ENCODE measurements around the gene AFAP1L2.
"Not testable (repeated sequence)": the region's sequence is repeated elsewhere in the genome, so short reads cannot be mapped to it uniquely, and the experiment has no call there.

Gene AFAP1L2

DNA sequence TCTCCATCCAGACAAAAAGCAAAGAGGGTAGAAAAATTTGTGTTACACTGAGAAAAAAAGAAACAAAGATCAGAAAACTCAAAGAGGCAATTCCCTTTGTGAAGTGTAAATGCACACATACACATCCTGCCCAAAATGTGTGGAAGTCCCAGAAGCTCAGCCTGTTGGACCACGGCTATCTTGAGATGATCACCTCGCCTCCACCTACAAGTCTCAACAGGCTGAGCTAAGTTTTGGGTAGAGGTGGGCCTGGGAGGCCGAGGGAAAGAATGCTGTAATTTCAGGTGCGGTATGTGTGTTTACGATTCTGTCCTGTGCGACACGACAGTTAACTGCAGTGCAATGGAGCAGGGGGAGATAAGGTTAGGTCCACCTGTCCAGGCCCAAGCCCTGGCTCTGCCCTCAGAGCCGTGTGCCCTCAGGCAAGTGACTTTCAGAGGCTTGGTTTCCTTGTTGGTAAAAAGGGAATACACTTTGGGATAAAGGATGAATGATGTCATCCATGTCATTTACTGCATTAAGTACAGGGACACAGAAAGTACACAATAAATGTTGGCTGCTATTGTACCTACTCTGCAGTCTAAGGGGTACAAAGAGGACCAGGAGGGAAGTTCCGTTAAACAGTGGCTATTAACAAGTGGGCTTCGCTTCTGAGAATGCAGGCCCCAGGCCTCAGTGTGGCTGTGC, 67.3 kb downstream of the AFAP1L2 start:
- no peak for DNase-seq (ENCODE audit: low spot score)

DNA sequence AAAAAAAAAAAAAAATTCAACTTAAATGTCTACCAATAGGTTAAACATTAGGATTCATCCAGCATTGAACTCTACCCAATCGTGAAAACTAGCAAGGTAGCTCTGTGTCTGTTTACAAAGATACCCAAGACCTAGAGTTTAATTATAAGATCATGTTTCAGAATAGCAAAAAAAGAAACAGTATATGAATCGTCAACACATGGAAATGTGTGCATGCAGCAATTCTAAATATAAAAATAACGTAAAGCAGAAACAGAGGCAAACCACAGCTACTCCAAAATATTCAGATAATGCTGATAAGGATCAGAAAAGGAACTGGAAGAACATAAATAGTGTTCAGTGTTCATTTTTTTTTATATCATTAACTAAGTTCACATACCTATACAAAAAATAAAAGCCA, 68.7 kb downstream of the AFAP1L2 start:
- no peak for DNase-seq (ENCODE audit: low spot score)

DNA sequence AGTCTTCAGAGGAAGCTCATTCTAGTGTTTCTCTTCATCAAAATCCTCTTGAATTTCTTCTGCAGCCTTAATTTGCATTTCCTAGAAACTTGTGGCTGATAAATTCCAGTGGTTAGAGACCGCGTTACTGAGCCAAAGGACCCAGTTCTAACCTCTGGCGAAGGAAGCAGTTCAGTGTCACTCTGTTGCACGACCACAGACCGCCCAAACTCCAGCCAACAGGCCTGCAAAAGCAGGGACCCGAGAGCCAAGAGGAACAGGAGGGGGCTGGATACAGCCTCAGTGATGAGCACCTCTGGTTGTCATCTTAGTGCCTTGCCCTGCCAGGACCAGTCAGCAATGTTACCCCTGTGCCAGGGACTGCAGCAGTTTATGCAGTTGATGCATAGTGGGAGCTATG, 70.0 kb downstream of the AFAP1L2 start:
- DNase-seq (ENCODE audit: low spot score) = no peak

DNA sequence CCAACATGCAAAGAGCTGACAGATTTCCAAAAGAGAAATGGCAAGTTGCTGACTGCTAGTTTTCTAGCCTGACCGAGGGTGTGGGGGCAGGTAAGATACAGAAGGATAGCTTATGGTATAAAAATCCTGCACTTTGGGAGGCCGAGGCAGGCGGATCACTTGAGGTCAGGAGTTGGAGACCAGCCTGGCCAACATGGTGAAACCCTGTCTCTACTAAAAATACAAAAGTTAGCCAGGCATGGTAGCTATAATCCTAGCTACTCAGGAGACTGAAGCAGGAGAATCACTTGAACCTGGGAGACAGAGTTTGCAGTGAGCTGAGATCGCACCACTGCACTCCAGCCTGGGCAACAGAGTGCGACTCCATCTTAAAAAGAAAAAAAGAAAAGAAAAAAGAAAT, 70.9 kb downstream of the AFAP1L2 start:
- DNase-seq (ENCODE audit: low spot score) = not testable (repeated sequence)

DNA sequence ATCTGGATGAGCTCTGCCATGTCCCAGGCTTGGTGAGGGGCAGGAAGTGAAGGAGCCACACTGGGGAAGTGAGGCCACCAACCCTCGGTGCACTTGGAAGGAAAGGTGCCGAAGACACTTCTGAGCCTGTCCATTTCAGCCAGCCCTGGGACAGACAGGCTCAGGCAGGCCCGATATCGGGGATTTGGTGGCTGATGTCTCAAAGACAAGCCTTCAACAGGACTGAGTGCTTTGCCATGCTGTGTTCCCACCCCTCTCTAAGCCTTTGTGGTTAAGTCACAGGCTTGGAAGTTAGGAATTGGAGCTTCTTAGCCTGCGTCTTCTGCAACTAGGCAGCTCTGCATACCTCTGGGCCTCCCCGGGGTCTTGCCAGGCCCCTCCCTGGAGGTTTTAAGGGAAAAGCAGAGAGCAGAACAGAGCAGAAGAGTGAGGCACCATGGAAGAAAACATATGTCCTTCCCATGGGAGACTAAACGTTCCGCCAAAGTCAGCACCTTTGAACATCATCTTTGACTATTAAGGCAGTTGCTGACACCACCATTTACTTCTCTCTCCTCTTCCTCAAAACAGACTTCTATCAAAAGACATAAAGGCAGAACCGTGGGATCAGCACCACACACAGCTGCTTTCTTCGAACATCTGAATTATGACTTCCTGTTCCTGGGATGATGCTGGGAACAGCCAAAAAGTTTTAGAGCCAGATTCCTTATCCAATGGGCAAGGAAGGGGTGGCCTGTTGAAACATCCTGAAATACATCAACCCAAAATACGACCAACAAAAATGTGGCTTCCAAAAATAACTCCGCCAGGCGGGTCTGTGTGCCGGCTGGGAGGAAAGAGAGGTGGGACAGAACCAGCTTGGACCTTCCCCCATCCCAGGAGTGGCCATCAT, 71.8 kb downstream of the AFAP1L2 start:
- DNase-seq (ENCODE audit: low spot score) = no peak

DNA sequence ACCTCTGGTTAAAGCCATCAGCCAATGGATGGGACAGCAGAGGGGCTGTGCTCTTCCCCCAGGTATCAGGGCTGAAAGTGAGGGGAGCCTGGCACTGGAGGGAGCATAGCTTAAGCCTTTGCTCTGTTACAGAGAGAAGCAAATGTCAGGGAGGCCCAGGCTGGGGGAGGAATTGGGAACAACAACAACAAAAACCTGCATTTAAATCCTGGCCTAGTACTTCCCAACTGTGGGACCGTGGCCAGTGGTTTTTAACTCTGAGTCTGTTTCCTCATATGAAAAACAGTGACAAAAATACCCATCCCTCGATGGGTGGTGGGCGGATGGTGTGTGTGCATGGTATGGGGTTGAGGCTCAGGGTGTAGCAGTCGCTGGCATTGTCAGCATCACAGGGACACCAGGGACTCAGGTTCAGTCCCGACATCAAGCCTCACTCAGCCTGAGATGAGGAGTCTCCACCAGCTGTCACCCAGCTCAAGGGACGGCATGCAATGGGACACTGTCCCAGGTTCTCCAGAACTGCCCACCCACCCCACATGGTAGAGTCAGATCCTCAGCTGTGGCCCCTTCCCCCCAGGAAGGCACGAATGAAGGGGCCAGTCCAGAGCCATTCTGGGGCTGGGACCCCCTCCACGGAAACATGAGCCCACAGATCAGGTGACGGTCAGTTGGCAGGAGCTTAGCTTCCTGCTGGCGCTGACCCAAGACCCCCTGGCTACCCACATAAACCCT, 74.5 kb downstream of the AFAP1L2 start:
- DNase-seq (ENCODE audit: low spot score) = no peak

DNA sequence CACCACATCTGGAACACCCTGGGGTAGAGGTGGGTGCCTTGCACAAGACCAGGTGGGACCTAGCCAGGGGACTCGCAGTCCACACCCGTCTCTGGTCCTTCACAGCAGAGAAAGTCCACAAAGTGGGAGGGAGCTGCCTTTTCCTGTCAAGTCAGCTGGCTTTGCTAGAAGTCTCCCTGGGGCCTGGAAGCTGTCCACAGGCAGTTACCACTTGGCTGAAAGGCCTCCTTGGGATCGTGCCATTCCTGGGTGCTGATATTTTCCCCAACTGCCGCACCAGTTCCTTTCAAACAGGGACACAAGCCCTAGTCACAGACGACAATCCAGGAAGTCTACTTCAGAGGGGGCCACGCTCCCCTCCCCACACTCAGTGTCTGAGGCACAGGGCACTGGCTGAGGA, 75.4 kb downstream of the AFAP1L2 start:
- DNase-seq (ENCODE audit: low spot score) = no peak

DNA sequence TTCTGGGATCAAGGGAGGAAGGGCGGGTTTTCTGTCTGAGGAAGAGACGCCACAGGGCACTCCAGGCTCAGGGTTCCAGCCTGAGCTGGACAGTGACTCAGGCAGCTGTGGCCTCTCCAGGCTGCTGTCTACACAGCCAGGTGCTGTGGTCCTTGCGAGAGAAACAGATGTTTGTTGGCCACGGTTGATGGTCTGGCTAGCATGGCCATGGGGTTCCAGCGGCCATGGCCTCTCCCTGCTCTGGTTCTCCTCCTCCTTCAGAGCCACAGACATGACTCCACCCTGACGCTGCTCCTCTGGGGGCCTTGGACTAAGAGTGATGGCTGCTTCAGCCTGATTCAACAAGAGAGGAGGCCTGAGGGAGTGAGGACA, 75.9 kb downstream of the AFAP1L2 start:
- no peak for DNase-seq (ENCODE audit: low spot score)

DNA sequence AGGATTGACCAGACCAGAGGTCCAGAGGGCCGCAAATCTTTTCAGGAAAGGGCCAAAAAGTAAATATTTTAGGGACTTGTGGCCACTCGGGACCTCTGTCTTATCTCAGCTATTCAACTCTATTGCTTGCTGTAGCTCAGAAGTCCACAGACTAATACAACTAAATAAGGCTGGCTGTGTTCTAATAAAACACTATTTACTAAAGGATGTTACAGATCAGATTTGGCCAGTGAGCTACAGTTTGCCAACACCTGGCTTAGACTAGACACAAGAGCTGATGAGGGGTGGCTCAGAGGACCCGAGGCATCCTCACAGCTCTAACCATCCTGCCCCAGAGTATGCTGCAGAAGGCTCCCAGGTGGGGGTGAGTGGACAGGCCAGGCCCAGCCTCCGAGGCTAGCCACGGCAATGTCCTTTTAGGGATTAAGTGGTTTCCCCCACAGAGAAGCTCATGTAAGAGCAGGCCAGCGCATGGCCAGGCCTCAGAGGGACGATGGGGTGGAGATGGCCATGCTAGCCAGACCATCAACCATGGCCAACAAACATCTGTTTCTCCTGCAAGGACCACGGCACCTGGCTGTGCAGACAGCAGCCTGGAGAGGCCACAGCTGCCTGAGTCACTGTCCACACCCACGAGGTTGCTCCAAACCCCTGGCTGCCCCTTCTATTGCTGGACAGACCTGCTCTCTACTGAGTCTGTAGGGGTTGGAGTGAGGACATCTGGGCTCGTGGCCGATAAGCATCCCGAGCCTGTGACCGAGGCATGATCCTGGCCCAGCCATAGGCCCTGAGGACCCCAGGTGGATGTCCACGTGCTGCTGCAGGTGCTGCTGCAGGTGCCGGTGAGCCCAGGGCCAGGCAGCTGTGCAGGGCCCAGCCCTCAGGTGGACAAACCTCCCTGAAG, 76.5 kb downstream of the AFAP1L2 start:
- no peak for DNase-seq (ENCODE audit: low spot score)

DNA sequence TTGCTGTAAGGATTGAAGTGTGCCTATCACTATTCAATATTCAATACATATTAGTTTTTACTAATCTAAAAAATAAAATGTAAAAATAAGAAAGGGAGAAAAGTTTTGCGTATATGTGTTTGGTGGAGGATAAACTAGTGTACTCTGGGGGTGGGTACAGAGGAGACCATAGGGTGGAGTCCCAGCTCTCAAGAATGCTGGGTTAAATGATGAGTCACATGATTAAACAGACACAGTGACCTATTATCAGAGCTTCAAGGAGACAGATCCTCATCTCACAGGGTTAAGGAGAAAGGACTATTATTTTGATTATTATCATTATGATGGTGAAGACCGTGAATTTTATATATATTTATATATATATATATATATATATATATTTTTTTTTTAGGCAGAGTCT, 77.5 kb downstream of the AFAP1L2 start:
- DNase-seq (ENCODE audit: low spot score) = no peak

DNA sequence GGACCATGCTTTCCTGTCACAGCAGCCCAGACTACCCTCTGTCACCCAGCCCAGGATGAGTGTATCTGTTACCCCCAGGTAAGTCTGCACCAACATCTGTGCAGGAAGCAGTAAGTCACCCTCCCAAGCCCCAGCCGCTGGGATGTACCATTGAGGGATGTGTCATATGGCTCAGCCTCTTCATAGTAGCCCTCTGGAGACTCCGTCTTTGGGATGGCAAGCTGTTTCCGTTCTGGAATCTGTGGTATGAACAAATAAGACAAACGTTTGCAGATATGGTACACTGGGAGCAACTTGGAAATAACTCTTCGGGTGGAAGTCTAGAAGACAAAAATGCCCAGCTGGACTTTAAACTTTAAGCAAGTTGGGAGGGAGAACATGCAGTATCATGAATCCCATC, 81.3 kb downstream of the AFAP1L2 start:
- DNase-seq (ENCODE audit: low spot score) = no peak

DNA sequence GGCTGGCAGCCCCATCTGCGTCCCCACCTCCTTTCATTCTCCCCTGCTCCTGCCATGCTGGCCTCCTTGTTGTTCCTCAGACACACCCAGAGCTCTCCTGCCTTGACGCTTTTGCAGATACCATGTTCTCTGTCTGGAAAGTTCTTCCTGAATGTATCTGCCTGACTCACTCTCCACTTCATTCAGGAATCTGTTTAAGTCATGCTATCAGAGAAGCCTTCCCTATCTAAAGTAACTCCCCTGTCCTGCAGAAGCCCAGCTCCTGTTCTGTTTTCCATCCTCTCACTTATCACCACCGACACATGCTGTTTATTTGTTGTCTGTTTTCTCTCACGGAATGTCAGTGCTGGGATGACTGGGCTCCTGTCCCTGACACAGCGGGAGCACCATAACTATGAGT, 82.0 kb downstream of the AFAP1L2 start:
- no peak for DNase-seq (ENCODE audit: low spot score)

DNA sequence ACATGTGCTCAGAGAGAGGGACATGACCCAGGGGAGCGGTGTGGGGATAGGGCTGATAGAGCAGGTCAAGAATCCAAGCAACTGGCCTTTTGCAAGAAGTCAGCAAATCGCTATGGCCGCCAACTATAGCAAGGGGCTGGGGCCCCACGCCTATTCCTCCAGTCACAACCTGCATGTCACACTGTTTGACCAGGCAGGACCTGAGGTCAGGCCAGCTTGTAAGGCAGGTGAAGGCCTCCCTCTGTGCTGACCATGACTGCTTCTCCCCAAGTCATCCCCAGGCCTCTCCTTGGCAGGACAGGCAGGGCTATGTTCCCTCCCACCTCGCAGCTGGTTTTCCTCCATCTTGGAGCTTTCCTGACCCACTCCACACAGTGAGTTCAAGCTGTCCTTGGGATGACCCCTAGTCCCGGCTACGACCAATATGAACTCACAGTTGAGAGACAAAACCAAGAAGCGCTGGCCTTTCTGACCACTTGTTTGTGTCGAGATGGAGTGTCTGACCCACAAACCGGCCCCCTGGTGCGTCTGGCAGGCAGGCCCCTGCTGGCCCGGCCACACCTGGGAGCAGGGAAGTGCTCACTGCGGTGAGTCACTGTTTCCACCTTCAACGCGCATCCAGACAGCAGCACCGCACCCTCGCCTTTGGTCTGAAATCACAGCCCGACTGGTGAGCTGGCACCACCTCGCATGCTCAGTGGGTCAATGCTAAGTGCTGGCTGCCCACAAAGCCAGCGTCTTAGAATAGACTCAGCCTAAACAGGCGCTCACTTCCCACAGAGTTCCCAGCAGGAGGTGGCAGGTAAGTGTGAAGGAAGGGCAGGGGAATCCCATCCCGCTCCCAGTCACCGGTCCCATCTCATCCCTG, 83.8 kb downstream of the AFAP1L2 start:
- no peak for DNase-seq (ENCODE audit: low spot score)

DNA sequence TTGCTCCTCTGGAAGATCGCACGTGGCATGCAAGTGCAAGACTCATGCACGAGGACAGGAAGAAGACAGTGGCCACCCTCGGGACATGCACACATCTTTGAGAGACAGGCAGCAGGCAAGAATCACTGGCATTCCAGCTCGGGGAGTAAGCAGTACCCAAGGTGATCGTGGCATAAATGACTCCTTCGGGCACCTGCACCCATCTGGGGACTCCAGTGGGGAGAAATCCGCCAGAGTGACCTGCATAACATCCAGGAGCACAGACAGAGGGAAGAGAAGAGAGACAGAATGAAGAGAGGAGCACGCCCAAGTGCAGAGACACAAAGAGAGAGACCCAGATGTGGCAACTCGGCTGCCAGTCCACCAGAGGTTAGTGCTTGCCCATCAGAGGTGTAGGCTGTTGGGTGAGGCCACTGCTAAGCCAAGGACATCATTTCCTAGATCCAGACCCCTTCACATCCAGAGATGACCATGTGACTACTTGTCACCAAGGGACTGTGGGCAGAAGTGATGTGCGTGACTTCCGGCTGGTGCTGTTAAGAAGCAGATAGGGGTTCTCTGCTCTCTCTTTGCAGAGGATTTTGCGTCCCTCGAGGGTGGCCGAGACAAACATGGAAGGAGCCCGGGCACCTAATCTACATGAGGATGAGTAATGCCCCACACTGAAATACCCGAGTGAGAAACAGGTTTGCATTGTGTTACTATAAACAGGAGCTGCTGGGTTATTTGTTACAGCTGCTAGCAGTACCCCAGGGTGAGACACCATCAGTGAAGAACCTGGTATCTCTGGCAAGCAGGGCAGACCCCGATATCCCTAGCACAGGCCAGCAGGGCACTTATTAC, 84.7 kb downstream of the AFAP1L2 start:
- DNase-seq (ENCODE audit: low spot score) = no peak

DNA sequence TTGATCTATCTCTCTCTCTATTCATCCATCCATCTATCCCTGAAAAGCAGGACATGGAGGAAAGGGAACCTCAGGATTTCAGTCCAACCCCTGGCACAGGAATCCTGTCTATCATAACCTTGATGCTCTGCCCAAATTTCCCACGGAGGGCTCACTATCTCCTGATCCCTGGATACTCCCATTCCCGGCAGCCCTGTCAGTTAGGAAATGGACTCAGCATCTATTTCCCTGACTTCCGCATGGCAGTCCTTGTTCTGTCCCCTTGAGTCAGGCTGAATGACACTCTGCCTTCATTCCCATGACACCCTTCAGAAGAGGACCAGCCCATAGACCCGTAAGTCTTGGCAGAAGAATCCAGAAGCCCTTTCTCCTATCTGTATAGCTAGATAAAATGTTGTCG, 87.6 kb downstream of the AFAP1L2 start:
- peak; percentile 19 for DNase-seq (ENCODE audit: low spot score)

DNA sequence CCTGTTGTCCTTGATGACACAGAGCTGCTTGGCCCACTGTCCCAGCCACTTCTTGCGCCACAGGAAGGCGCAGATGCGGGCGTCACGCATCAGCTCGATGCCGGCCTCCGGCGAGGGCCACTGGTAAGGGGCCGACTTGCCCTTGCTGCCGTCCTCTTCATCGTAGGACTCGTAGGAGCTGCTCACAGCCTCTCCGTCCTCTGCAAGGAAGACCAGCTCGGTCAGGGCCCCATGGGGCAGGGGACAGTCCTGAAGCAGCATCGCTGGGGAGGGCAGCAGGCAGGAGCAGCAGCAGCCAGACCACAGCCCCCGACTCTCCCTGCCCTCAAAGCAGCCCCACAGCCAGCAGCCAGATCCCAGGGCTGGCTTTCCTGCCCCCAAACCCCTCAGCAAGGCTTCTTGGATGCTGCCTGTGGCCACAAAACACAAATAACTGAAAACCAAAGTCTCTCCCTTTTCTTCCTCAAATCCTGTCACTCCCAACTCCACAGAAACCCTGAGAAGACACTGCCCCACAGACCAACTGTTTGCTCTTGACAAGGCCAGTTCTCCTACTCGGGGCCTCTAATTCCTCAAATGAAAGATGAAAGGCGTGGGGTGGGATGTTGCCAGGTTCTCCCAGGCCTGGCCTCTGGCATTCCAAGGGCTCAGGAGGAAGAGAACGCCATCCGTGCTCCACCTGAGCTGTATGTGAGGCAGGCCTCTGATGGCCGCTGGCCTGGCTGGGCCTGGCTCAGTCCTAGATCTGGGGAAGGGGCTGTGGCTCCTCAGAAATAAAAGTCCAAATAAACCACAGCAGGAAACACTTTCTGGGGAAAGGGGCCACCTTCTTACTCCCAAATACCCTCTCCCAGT, 88.5 kb downstream of the AFAP1L2 start:
- DNase-seq (ENCODE audit: low spot score) = peak; percentile 47

DNA sequence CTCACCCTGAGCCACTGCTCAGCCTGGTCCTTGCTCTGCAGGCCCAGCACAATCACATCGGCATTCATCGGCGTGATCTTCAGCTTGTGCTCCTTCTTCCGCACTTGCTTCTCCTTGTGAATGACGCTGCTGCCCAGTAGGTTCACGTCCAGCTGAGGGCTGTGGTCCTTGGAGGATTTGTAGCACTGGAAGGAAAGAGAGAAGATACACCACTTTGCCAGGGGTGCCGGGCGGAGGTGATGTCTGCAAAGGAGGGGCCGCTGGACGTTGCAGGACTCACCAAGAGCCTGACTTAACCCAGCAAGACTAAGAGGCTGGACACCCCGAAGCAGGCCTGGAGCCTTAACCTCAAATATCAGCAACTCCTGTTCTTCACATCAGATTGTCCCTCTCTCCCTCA, 90.4 kb downstream of the AFAP1L2 start:
- peak; percentile 34 for DNase-seq (ENCODE audit: low spot score)

DNA sequence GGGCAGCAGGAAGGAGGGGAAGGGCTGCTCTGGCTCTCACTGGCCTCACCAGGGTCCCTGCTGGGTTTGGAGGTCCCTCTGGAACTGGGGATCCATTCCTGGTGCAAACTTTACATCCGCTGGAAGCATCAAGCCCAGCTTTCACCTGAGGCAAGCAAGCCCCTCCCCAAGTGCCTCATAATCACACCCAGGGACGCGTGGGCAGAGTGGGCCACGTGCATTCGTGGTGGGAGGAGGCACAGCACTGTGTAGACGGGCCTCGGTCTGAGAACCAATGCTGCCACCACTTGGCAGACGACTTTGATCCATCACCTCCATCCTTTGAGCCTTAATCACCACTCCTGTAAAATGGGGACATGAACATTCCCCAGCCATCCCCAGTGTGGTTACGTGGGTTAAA, 91.2 kb downstream of the AFAP1L2 start:
- peak; percentile 15 for DNase-seq (ENCODE audit: low spot score)

All from ecto neural progenitor cell (in vitro differentiated cells).